OCI-LY3 (cell line): ENCODE data around the gene RRAS2.

Experiments used
- EZH2phosphoT487 ChIP-seq: fragments of 200-600 bp; shearing (Covaris generic); IDR thresholded peaks from 2 replicates; pipeline ENCODE4 v1.6.1; 2018; ENCODE audit warnings: antibody characterized with exemption, mixed run types, low read depth
- TF ChIP-seq, protein P1 (sequence below): fragments of 200-600, 300-600 bp; sonication (generic); IDR thresholded peaks from 2 replicates; pipeline ENCODE4 v1.5.1; 2014; ENCODE audit warnings: antibody characterized with exemption, low read length, low read depth

DNA sequence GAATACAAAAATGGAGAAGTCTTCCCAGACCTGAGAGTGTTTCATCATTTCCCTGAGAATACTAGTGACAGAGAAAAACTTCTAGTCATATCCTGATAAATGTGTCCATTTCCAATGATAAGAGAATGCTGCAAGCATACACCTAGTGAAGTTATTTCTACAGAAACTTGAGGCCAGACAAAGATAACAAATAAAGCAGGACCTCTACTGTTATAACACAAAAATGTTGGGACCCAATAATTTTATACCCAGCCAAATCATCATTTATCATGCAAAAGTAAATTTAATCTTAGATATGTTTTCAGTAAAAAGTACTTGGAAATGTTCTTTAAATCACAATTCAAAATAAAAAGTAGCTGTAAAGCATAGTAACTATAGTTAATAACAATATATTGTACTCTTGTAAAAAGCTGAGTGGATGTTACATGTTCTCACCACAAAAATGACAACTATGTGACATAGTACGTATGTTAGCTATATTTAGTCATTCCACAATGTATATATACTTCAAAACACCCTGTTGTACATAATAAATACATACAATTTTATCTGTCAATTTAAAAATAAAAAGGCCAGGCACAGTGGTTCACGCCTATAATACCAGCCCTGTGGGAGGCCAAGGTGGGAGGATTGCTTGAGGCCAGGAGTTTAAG lies 12.6 kb downstream of the RRAS2 start:
- TF ChIP-seq, protein P1, sequence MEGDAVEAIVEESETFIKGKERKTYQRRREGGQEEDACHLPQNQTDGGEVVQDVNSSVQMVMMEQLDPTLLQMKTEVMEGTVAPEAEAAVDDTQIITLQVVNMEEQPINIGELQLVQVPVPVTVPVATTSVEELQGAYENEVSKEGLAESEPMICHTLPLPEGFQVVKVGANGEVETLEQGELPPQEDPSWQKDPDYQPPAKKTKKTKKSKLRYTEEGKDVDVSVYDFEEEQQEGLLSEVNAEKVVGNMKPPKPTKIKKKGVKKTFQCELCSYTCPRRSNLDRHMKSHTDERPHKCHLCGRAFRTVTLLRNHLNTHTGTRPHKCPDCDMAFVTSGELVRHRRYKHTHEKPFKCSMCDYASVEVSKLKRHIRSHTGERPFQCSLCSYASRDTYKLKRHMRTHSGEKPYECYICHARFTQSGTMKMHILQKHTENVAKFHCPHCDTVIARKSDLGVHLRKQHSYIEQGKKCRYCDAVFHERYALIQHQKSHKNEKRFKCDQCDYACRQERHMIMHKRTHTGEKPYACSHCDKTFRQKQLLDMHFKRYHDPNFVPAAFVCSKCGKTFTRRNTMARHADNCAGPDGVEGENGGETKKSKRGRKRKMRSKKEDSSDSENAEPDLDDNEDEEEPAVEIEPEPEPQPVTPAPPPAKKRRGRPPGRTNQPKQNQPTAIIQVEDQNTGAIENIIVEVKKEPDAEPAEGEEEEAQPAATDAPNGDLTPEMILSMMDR: no peak
- TF ChIP-seq EZH2phosphoT487: no peak
